H1 (cell line): ENCODE results near the gene HTR3E. TPM values are rescaled to one million over a fixed set of nuclear protein-coding genes. Genes with fewer than 3 reads are reported as not detected.

Experiments used
- BRCA1 ChIP-seq: IDR thresholded peaks from 2 replicates; pipeline ENCODE4 v1.6.1; 2012; ENCODE audit warnings: low read depth, low read length, improper control_type of control experiment
- CHD1 ChIP-seq: IDR thresholded peaks from 2 replicates; pipeline ENCODE4 v1.6.1; 2012; ENCODE audit warnings: low read depth, low read length, improper control_type of control experiment
- CTCF ChIP-seq, 3 experiments: IDR thresholded peaks; 1 replicate in 2 of 3; 2 replicates in 1 of 3; pipeline versions ENCODE4 v1.5.1 to v1.6.1; 2011; ENCODE audit warnings: low read length in 3 of 3, mild to moderate bottlenecking in 3 of 3, inconsistent platforms in 2 of 3, low read depth in 1 of 3, moderate library complexity in 1 of 3; ENCODE audit not compliant: insufficient read depth in 1 of 3; ENCODE audit errors: control extremely low read depth in 1 of 3
- HDAC2 ChIP-seq, 2 experiments: fragments of 300-600 bp in 1 of 2; sonication (generic) in 1 of 2; IDR thresholded peaks; 2 replicates each; pipeline ENCODE4 v1.6.1; 2011 to 2012; ENCODE audit warnings: low read depth in 2 of 2, low read length in 2 of 2, mild to moderate bottlenecking in 2 of 2, moderate library complexity in 2 of 2, borderline replicate concordance in 1 of 2, inconsistent platforms in 1 of 2
- POLR2A ChIP-seq, 2 experiments: IDR thresholded peaks; 1 replicate in 1 of 2; 2 replicates in 1 of 2; pipeline ENCODE4 v1.6.1; 2011; ENCODE audit warnings: low read depth in 2 of 2, low read length in 2 of 2, mild to moderate bottlenecking in 2 of 2; ENCODE audit errors: control extremely low read depth in 1 of 2
- TBP ChIP-seq: IDR thresholded peaks from 2 replicates; pipeline ENCODE4 v1.6.1; 2011; ENCODE audit warnings: low read depth, low read length, improper control_type of control experiment
- polyA plus RNA-seq, 7 experiments: library from polyadenylated mRNA; depleted of rRNA in 3 of 7; stranded (reverse) in 5 of 7; unstranded in 2 of 7; fragments of >200 nt in 5 of 7; fragments of 200-250 nt in 2 of 7; gene quantifications; 1 replicate in 5 of 7; 2 replicates in 1 of 7; 4 replicates in 1 of 7; pipeline versions ENCODE4 v1.2.1 to v1.2.3, GENCODE V29; 2011 to 2013; ENCODE audit warnings: missing spikeins in 2 of 7, mixed read lengths in 2 of 7
- total RNA-seq: library from RNA; stranded (reverse); fragmentation: NEBNext Ultra II Directional; extraction: Animal tissue kit (Norgen Biotek cat#: 25700); gene quantifications from 2 replicates; pipeline ENCODE4 v1.2.1, GENCODE V29; 2021

Gene HTR3E
- total and polyA plus RNA-seq, 2 of the 8 experiments (the other 6 are each of a cell fraction or from before 2014, with no cell fraction given): not detected

DNA sequence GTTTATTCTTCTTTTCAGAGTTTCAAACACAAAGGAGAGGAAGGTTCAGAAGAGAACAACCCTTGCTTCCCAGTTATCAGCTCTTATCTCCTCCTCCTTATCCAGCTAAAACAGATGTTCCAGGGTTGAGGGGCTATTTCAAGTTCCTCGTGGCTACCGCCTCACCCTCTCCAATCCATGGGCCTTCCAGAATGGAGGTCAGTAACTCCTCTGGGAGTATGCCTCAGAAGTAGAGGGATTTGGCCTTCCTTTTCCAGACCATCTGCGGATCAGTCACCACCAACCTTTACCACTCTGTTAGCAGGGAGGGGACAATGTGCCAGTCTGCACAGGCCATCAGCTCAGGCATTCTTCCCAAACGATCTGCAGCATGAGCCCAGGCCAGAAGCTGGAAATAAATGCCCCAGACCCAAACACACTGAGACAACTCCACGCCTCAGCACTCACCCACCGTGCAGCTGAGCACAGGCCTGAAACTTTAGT lies 29.2 kb upstream of the HTR3E start (continued):
- TF ChIP-seq TBP: no peak
- no peak for TF ChIP-seq POLR2A (IDR thresholded peaks at IDR 0.05; ENCODE audit: control extremely low read depth in 1 of 2, low read depth in 2 of 2, low read length in 2 of 2)
- no peak for TF ChIP-seq HDAC2 (IDR thresholded peaks at IDR 0.05; ENCODE audit: borderline replicate concordance in 1 of 2, low read depth in 2 of 2, low read length in 2 of 2)
- no peak for TF ChIP-seq CTCF (IDR thresholded peaks at IDR 0.05; ENCODE audit: control extremely low read depth in 1 of 3, insufficient read depth in 1 of 3, low read depth in 1 of 3, low read length in 3 of 3)
- no peak for TF ChIP-seq CHD1
- no peak for TF ChIP-seq BRCA1
